Fibroblast of upper back skin (primary cell): ENCODE measurements around the gene GAMT.
"Not testable (repeated sequence)": the region's sequence is repeated elsewhere in the genome, so short reads cannot be mapped to it uniquely, and the experiment has no call there.

Source experiments
- DNase-seq: peaks from one replicate; pipeline ENCODE4 v3.0.0-alpha.2; 2013

Gene GAMT

GRCh38 chr19:1433119-1434039 lies 32.0 kb upstream of the GAMT start:
- no peak for DNase-seq

DNA sequence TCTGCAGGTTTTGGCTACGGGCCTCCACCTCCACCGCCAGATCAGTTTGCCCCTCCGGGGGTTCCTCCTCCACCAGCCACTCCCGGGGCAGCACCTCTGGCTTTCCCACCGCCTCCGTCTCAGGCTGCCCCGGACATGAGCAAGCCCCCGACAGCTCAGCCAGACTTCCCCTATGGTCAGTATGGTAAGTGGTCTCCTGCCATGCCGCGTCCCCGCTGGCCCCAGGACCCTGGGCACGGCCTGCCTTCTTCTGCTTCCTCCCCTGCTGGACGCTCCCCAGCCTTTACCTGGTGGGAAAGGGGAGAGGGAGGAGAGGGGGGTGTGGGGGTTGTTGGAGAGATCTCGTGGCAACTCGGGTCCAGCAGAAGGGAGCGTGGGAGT lies 31.2 kb upstream of the GAMT start:
- DNase-seq: no peak

- no peak for DNase-seq
Observed at GRCh38 chr19:1431759-1432506, 30.6 kb upstream of the GAMT start.

DNA sequence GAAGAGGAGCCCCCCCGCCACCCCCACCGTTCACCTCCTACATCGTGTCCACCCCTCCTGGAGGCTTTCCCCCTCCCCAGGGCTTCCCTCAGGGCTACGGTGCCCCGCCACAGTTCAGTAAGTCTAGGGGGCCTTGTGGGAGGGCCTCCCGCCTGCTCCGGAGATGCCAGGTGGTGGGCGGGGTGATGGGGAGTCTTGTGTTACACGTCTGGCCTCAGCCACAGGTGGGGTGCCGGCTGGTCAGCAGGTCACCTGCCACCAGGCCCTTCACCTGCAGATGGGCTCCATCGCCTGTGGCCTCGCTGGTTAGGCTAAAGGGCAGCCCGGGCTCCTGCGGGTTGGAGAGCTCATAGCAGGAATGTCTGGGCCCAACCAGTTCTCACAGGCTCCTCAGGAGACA lies 28.9 kb upstream of the GAMT start:
- no peak for DNase-seq

- DNase-seq: no peak
Observed at GRCh38 chr19:1429750-1430149, 28.4 kb upstream of the GAMT start.

DNA sequence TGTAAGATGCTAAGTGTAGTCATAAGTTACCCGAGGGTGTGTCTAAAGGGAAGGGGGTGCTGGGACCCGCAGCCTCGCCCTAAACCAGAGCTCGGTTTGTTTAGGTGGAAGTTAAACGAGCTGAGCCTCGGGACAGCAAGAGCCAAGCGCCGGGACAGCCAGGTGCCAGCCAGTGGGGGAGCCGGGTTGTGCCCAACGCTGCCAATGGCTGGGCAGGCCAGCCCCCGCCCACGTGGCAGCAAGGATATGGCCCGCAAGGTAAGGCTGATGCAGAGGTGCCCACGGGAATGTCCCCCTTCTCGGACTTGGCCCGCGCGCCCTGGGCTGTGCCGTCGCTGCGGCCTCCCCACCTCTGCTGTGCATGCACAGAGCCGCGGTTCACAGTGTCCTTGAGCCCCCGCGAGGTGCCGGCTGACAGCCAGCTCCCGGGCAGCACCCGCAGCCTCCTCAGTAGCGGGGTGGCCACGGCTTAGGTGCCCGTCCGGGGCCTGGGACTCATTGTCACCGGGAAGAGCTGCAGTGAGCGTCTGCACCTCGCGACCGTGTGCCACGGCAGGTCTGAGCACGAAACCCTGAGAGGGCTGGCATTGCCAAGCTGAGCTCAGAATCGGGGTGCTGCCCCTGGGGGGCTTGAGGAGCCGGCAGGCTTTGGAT lies 27.5 kb upstream of the GAMT start:
- DNase-seq: no peak

DNA sequence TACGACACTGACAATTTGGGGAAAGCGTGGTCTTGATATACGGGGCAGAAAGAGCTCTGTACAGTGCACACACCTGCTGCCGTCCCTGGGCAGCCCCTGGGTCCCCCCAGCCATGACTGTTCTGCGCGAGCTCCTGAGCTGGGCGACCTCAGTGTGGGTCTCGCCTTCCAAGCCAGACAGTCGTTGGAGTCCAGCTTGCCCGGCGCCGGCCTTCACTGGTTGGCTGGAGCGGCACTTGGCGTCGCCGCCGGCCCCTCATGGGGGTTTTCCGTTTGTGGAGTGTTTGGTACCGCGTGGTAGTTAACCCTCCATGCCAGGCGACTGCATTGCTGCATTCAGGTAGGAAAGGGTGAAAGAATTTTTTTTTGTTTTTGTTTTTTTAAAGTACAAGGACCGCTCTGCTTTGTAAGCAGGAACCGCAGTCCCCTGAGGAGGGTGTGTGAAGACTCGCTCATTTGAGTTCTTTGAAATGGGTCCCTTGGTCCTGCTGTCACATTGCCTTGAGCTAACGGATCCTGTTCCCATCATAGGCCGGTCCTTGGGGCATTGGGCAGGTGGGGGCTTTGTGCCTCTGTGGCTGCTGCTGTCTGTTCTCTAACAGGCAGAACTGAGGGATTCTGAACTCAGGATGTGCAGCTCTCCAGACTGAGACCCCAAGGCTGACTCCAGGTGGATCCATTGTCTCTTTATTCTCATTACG lies 26.0 kb upstream of the GAMT start:
- DNase-seq: no peak

- DNase-seq: no peak
Observed at GRCh38 chr19:1426736-1427135, 25.4 kb upstream of the GAMT start.

DNA sequence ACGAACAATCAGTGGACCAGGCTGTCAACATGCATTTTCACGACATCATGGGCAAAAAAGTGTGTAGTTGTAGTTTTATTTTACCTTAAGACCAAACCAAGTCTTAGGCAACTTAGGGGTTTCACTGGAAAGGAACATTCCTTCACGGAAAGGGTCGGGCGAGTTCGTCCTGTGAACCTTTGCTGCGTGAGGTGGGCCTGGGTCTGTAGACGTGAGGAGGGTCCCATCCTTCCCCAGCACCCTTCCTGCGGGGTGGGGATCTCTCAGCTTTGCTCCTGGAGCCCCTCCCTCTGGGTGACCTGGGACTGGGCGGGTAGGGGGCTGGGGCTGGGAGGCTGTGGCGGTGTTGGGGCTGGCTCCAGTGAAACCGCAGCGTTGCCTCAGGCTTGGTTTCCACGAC lies 24.6 kb upstream of the GAMT start:
- no peak for DNase-seq

GRCh38 chr19:1425102-1425837 lies 23.9 kb upstream of the GAMT start:
- DNase-seq: no peak

GRCh38 chr19:1424192-1424955 lies 23.0 kb upstream of the GAMT start:
- DNase-seq: no peak

- DNase-seq: no peak
Observed at GRCh38 chr19:1423436-1424191, 22.3 kb upstream of the GAMT start.

DNA sequence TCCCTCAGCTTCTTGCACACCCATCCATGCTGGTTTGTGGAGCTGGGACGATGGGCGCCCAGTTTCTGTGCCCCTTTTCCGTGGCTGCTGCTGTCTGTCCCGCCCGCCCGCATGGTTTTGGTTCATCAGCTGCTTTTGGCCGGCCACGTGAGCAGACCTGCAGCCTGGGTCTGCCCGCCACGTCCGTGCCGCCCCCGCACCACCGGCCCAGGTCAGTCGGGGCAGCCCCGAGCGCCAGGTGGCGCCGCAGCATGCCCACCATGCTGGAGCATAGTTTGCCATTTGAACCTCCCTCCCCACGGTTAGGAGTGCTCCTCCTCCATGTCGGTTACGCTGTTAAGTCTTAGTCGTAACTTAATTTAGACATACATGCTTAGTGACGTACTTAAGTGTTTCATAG lies 21.6 kb upstream of the GAMT start:
- DNase-seq: no peak

DNA sequence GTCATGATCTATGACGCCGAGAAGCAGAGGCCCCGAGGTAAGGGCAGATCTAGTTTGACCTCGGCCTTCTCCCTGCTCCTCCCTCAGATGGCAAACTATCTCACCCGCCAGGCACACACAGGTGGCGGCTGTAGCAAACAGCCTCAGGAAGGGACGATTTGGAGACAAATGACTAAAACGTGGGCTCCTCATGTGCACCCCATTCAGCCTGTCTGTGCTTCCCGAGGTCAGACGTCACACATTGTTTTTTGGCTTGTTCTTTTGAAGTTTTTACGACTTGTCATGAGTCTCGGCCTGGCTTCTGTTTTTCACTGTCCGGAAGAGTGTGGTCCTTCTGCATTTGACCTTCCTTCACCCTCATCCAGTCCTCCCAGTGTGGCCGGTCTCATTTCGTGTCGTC lies 21.0 kb upstream of the GAMT start:
- no peak for DNase-seq

- no peak for DNase-seq
Observed at GRCh38 chr19:1421958-1422305, 20.6 kb upstream of the GAMT start.

- no peak for DNase-seq
Observed at GRCh38 chr19:1421218-1421957, 20.0 kb upstream of the GAMT start.

DNA sequence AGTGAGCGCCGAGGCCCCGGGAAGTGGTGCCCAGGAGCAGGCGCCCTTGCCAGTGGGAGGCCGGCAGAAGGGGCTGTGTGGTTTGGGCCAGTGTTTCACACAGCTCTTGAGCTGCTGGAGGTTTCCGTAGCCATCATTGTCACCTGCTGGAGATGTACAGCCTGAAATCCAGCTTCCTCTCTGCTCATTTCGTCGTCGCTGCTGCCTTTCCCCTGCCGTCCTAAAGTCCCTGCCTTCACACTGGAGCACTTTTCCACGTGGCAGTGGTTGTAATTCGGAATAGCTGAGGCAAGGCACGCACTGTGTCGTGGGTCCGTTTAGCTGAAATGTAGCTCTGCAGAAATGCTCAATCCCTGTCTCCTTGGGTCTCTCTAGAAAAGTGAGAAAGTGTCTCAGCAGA lies 19.2 kb upstream of the GAMT start:
- no peak for DNase-seq

GRCh38 chr19:1420085-1420484 lies 18.7 kb upstream of the GAMT start:
- DNase-seq: not testable (repeated sequence)

DNA sequence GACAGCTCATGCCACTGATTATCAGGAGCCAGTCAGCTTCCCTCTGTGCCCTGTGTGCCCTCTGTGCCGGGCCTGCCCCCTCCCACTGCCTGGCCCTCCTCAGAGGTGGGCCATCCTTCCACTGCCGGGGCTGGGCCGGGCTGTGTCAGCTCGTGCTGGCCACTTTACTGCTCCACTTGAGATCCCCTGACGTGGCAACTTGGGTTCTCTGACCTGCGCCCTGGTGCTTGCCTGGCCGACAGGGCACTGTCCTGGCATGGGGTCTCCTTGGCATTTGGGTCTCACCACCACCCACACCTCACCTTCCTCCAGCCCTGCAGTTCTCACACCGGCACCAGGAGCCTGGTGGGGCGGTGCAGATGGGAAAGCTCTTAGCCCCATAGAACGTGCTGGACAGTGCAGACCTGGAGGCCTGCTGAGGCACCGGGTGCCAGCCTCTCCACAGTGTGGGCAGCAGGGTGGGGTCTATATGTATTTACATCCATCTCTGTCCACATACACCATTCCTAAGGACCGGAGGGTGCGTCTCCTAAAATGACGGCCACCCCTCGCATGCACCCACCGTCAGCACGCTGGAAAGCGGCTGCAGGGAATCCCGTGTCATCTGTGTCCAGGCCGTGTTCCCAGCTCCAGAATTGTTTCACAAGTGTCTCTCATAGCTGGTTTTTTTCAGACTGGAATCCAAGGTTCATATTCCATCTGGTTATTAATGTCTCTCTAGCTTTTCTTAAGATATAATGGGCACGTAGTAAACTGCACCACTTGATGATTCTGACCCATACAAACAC lies 17.8 kb upstream of the GAMT start:
- no peak for DNase-seq

DNA sequence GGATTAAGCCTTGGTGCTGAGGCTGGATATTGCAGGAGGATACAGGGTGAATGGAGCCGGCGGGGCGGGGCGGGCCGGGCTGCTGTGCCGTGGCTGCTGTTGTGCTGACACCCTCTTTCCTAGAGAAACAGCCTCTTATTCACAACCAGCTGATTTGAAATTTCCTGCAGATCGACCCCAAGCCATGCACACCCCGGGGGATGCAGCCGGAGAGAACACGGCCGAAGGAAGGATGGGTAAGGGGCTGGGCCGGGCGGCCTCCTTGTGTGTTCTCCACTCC lies 17.1 kb upstream of the GAMT start:
- no peak for DNase-seq
